Sigmoid colon (tissue), 7 donors: Measurements from ENCODE around the gene ABO. TPM values are rescaled to one million over a fixed set of nuclear protein-coding genes. Genes with fewer than 3 reads are reported as not detected.

Source experiments
- DNase-seq: peaks from one replicate; pipeline ENCODE4 v3.0.0-alpha.2; 2019
- H3K27ac ChIP-seq, 4 donors: fragments of 200-600 bp; sonication (generic); one replicate each; pipeline ENCODE4 v1.5.1; 2016 to 2019; ENCODE audit warnings: mild to moderate bottlenecking in 1 of 4
- H3K27me3 ChIP-seq, 3 donors: fragments of 200-600 bp; sonication (generic); one replicate each; pipeline ENCODE4 v1.5.1; 2019; ENCODE audit warnings: mild to moderate bottlenecking in 1 of 3
- H3K36me3 ChIP-seq, 4 donors: fragments of 200-600 bp; sonication (generic); one replicate each; pipeline ENCODE4 v1.5.1; 2016 to 2019
- H3K4me1 ChIP-seq, 4 donors: fragments of 200-600 bp; sonication (generic); one replicate each; pipeline ENCODE4 v1.5.1; 2017 to 2019
- H3K4me3 ChIP-seq, 4 donors: fragments of 200-600 bp; sonication (generic); one replicate each; pipeline ENCODE4 v1.5.1; 2017 to 2019; ENCODE audit warnings: mild to moderate bottlenecking in 2 of 4, moderate library complexity in 1 of 4
- H3K9me3 ChIP-seq, 4 donors: fragments of 200-600 bp in 3 of 4; sonication (generic) in 3 of 4; one replicate each; pipeline versions ENCODE4 v1.5.1 to v1.6.1; 2013 to 2019
- CTCF ChIP-seq, 4 experiments: fragments of 450-650 bp in 3 of 4; fragments of 200-600 bp in 1 of 4; IDR thresholded peaks; one replicate each; pipeline ENCODE4 v1.5.1; 2016 to 2019; ENCODE audit warnings: antibody characterized with exemption in 4 of 4, mild to moderate bottlenecking in 3 of 4, moderate library complexity in 2 of 4
- EP300 ChIP-seq, 4 donors: sonication (generic); formaldehyde crosslinking; IDR thresholded peaks; one replicate each; pipeline ENCODE4 v1.6.1; 2017; ENCODE audit warnings: antibody characterized with exemption in 4 of 4
- POLR2A ChIP-seq, 2 donors: fragments of 450-650 bp; IDR thresholded peaks; one replicate each; pipeline ENCODE4 v1.6.1; 2016; ENCODE audit warnings: antibody characterized with exemption in 2 of 2, mild to moderate bottlenecking in 2 of 2, moderate library complexity in 2 of 2
- POLR2AphosphoS5 ChIP-seq, 4 donors: sonication (generic); formaldehyde crosslinking; IDR thresholded peaks; one replicate each; pipeline ENCODE4 v1.6.1; 2017; ENCODE audit warnings: antibody characterized with exemption in 4 of 4
- WGBS, 2 donors: extraction: QIAGEN DNeasy Blood & Tissue Kit; methylation state at CpG; one replicate each; pipeline ENCODE4 v1.1.7; 2013; 5-methylcytosine and 5-hydroxymethylcytosine counted together
- intact Hi-C: fragments of 100-400 bp; cut with DNase I; formaldehyde crosslinking; loops from one replicate; pipeline ENCODE4 v1.15.1; 2023
- polyA plus RNA-seq, 3 donors: library from polyadenylated mRNA; stranded (reverse); fragments of 200-250 nt; gene quantifications; one replicate each; pipeline ENCODE4 v1.2.3, GENCODE V29; 2013
- total RNA-seq, 4 donors: library from RNA; depleted of rRNA; stranded (reverse); fragments of >200 nt; gene quantifications; one replicate each; pipeline ENCODE4 v1.1.0, GENCODE V29; 2016
- donor health status: healthy with polysubstance abuse.
- donor health status: Bipolar disorder and iron deficiency.
- donor health status: healthy.

Gene ABO
- total RNA-seq = 1 to 10 TPM in 2 of 4 donors, under 1 TPM in 2; 0.36 to 1.5 (median 1.0) TPM
- 10 to 100 TPM; 15.0 to 27.3 (median 24.5) TPM for polyA plus RNA-seq

DNA sequence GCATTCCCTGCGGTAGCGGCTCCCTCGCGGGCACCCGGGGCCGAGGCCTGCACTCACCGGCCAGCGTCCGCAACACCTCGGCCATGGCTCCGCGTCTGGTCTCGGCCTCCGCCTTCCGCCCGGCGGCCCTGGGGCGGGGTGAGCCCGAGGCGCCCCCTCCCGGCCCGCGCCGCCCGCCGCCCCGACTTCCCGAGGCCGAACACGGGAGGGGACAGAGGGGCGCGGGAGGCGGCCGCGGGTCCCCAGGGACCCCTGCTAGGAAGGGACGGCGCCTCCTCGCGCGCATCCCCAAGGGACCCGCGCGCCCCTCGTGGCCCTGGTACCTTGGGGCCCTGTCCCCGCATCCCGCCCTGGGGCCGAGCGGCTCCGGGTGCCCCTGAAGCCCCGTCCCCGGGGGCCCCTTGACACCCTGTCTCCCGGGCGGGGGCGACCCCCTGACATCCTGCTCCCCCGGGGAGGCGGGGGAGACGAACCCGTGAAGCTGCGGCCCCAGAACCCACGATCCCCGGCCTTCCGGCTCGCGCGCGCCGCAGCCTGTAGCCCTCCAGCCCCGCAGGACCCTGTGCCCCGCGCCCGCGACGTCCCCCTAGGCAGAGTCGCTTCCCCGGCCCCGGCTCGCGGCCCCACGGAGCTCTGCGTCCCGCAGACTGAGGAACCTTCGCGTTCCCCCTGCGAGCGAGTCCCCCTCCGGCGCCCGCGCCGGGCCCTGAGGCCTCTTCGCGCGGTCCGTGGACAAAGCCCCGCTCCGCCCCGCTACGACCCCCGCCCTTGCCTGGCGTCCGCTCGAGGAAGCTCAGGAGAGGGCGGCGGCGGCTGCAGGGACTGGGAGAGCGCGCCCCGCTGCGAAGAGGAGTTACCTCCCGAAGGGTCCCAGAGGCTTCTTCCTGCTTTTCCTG lies at the start of gene ABO:
Gene ABO (minus strand): TSS at position 97 of the 896 bp plus-strand sequence.
- H3K9me3 ChIP-seq = no peaks in the 10 kb centered on the region
- peaks cover 15 to 48% (median 17%) of the 10 kb centered on the region in 3 donors for H3K27me3 ChIP-seq
- H3K27ac ChIP-seq = peak within 1 kb of the TSS; percentile 25 to 65 (median 56)
- intact Hi-C loops = no loop called here
- peaks cover 0 to 9% (median 5%) of the 10 kb centered on the region in 4 donors for H3K4me1 ChIP-seq
- no peaks in the 10 kb centered on the region for H3K36me3 ChIP-seq
- H3K4me3 ChIP-seq = peak within 1 kb of the TSS; percentile 24 to 48 (median 44)
- TF ChIP-seq CTCF (IDR thresholded peaks at IDR 0.05) (no peak), POLR2AphosphoS5 (IDR thresholded peaks at IDR 0.05) (no peak), POLR2A (IDR thresholded peaks at IDR 0.05) (no peak), EP300 (IDR thresholded peaks at IDR 0.05) (no peak)
- DNase-seq = no peak
- 1 to 2% methylated on average over 110 of the region's 110 CpGs for WGBS, 2 donors

DNA sequence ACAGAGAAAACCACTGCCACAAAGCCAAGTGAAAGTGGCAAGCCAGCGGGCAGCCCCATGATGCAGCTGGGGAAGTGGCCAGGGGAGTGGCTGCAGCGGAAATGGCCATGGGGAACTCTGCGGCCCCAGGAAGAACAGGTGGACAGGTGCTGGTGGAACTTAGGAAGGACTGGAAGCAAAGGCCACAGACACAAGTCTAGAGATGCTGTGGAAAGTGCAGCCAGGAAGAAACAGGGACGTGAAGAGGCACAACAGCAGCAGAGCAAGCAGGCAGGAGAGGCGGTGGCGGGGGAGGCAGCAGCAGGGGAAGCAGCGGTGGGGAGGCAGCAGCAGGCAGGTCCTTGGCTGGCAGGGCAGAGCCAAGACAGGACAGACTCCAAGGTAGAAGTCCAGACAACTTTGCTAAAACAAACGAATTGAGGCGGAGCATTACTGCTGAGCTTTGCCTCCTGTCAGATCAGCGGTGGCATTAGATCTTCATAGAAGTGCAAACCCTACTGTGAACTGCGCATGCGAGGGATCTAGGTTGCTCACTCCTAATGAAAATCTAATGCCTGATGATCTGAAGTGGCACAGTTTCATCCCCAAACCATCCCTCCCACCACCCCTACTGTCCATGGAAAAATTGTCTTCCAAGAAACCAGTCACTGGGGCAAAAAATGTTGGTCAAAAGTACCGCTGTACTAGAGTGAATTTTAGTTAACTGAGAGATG lies 49.1 kb upstream of the ABO start:
- no peaks in the 10 kb centered on the region for H3K9me3 ChIP-seq
- no peaks in the 10 kb centered on the region for H3K27me3 ChIP-seq
- no peak overlapping the region for H3K27ac ChIP-seq
- 83 to 91% methylated on average over 13 of the region's 13 CpGs for WGBS, 2 donors
- no peaks in the 10 kb centered on the region for H3K4me1 ChIP-seq
- DNase-seq = peak; percentile 30
- H3K36me3 ChIP-seq = no peaks in the 10 kb centered on the region
- no peak for TF ChIP-seq EP300 (IDR thresholded peaks at IDR 0.05)
- no peak for TF ChIP-seq POLR2AphosphoS5 (IDR thresholded peaks at IDR 0.05)
- no peak for TF ChIP-seq POLR2A (IDR thresholded peaks at IDR 0.05)
- no peak for TF ChIP-seq CTCF (IDR thresholded peaks at IDR 0.05)
- intact Hi-C loops = no loop called here
- H3K4me3 ChIP-seq = no peak overlapping the region

- H3K4me3 ChIP-seq = no peak overlapping the region
- intact Hi-C loops = no loop called here
- no peaks in the 10 kb centered on the region for H3K27me3 ChIP-seq
- WGBS, 2 donors = 94 to 95% methylated on average over 10 of the region's 10 CpGs
- H3K9me3 ChIP-seq = no peaks in the 10 kb centered on the region
- no peak for TF ChIP-seq CTCF (IDR thresholded peaks at IDR 0.05)
- TF ChIP-seq POLR2AphosphoS5 (IDR thresholded peaks at IDR 0.05) = no peak
- no peak for TF ChIP-seq EP300 (IDR thresholded peaks at IDR 0.05)
- TF ChIP-seq POLR2A (IDR thresholded peaks at IDR 0.05) = no peak
- H3K36me3 ChIP-seq = no peaks in the 10 kb centered on the region
- no peaks in the 10 kb centered on the region for H3K4me1 ChIP-seq
- no peak overlapping the region for H3K27ac ChIP-seq
- peak; percentile 33 for DNase-seq
These were observed 48.2 kb upstream of the ABO start for GRCh38 chr9:133323211-133323610.

DNA sequence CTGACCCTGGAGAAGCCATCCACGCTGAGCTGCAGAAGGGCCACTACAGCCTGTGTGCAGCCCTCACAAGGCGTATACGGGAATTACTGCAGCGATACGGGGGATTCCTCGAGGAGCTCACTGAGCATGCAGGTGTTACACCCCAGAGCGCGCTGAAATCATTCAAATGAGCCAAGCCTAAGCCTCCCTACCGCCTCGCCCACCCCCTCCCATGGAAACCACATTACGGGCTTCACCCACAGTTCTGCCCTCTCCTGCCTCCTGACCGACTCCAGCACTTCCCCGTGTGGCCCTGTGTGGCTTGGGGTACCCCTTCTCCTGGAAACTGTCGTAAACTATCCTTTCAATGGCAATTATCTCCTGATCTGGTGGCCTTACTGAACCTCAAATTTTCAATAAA lies 47.7 kb upstream of the ABO start:
- Histone ChIP-seq H3K27ac (no peak overlapping the region), H3K4me3 (no peak overlapping the region), H3K9me3 (no peaks in the 10 kb centered on the region), H3K36me3 (no peaks in the 10 kb centered on the region), H3K27me3 (no peaks in the 10 kb centered on the region), H3K4me1 (no peaks in the 10 kb centered on the region)
- intact Hi-C loops = no loop called here
- TF ChIP-seq POLR2AphosphoS5 (IDR thresholded peaks at IDR 0.05) (no peak), EP300 (IDR thresholded peaks at IDR 0.05) (no peak), POLR2A (IDR thresholded peaks at IDR 0.05) (no peak), CTCF (IDR thresholded peaks at IDR 0.05) (no peak)
- WGBS, 2 donors = 73 to 89% methylated on average over 14 of the region's 14 CpGs
- DNase-seq = no peak
